GM21381 (cell line): Measurements from ENCODE around the gene SLCO4A1.
"Not testable (repeated sequence)": the region's sequence is repeated elsewhere in the genome, so short reads cannot be mapped to it uniquely, and the experiment has no call there.

Experiments
- ATAC-seq: cut with Tn5 transposase; IDR thresholded peaks from one replicate; pipeline ENCODE4 v1.9.1; 2021; ENCODE audit warnings: mild to moderate bottlenecking, moderate library complexity; ENCODE audit not compliant: unreplicated experiment

Gene SLCO4A1

GRCh38 chr20:62679978-62680589, 37.8 kb downstream of the SLCO4A1 start:
- ATAC-seq = no peak

GRCh38 chr20:62682912-62683517, 40.7 kb downstream of the SLCO4A1 start:
- ATAC-seq = no peak

GRCh38 chr20:62683660-62684322, 41.5 kb downstream of the SLCO4A1 start:
- ATAC-seq = not testable (repeated sequence)

GRCh38 chr20:62684981-62685380, 42.7 kb downstream of the SLCO4A1 start:
- ATAC-seq = no peak

GRCh38 chr20:62685781-62686555, 43.7 kb downstream of the SLCO4A1 start:
- ATAC-seq = no peak

- no peak for ATAC-seq
Measured at GRCh38 chr20:62686869-62687830, 44.8 kb downstream of the SLCO4A1 start.

- ATAC-seq = no peak
Measured at GRCh38 chr20:62688083-62688482, 45.8 kb downstream of the SLCO4A1 start.

- ATAC-seq = no peak
Measured at GRCh38 chr20:62688855-62689460, 46.7 kb downstream of the SLCO4A1 start.

- ATAC-seq = no peak
Measured at GRCh38 chr20:62689861-62690260, 47.6 kb downstream of the SLCO4A1 start.

- ATAC-seq = no peak
Measured at GRCh38 chr20:62690261-62690820, 48.0 kb downstream of the SLCO4A1 start.

- no peak for ATAC-seq
Measured at GRCh38 chr20:62691487-62691886, 49.2 kb downstream of the SLCO4A1 start.

- ATAC-seq = no peak
Measured at GRCh38 chr20:62692176-62692575, 49.9 kb downstream of the SLCO4A1 start.

GRCh38 chr20:62692801-62693523, 50.7 kb downstream of the SLCO4A1 start:
- no peak for ATAC-seq

GRCh38 chr20:62693524-62693922, 51.2 kb downstream of the SLCO4A1 start:
- ATAC-seq = no peak

GRCh38 chr20:62694106-62694505, 51.8 kb downstream of the SLCO4A1 start:
- ATAC-seq = no peak

GRCh38 chr20:62694868-62695267, 52.6 kb downstream of the SLCO4A1 start:
- no peak for ATAC-seq

- no peak for ATAC-seq
Measured at GRCh38 chr20:62695448-62696414, 53.4 kb downstream of the SLCO4A1 start.

GRCh38 chr20:62696434-62696957, 54.2 kb downstream of the SLCO4A1 start:
- no peak for ATAC-seq
